ENCODE results near the gene PURA.

Gene PURA

DNA sequence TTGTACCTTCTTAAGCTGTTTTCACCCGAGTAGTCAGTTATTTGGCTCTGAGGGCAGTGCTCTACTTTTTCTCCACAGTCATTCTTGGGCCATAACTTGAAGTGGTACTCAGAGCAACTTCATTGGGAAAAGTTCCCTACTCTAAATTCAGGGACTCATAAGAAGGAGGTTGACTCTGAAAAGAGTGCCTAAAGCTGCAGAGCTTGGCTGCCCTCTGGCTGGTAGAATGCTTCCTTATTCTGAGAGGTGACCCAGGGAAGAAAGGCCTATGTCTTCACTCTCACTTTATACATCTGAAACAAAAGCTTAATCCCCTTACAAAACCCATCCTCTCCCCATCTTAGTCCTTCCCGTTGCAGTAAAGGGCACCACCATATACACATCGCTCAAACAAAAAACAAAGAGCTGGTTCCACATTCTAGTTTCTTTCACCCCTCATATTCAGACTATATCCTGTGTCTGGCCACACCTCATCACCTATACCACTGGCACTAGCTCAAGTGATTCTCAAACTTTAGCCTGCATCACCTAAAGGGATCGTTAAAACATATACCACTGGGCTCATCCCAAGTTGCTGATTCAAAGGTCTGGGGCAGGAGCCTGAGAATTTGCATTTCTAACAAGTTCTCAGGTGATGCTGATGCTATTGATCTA is 19.7 kb downstream of the PURA start:
- Histone ChIP-seq H3K36me3 (replicated peaks) (no peaks in the 10 kb centered on the region), H3K27me3 (ENCODE audit: low read depth) (no peaks in the 10 kb centered on the region), H3K4me1 (no peaks in the 10 kb centered on the region), H3K4me3 (no peak overlapping the region), H3K9me3 (no peaks in the 10 kb centered on the region)
- no peak for DNase-seq (ENCODE audit: low spot score in 2 of 2)
- in situ Hi-C loops (cut with MboI; ENCODE audit: low sequenced_read_pairs): no loop called here

GRCh38 chr5:140134277-140134935 is 20.5 kb downstream of the PURA start:
- Histone ChIP-seq H3K9me3 (no peaks in the 10 kb centered on the region), H3K27me3 (ENCODE audit: low read depth) (no peaks in the 10 kb centered on the region), H3K4me1 (no peaks in the 10 kb centered on the region), H3K36me3 (replicated peaks) (no peaks in the 10 kb centered on the region), H3K4me3 (no peak overlapping the region)
- no peak for DNase-seq (ENCODE audit: low spot score in 2 of 2)
- in situ Hi-C loops (cut with MboI; ENCODE audit: low sequenced_read_pairs): no loop called here

DNA sequence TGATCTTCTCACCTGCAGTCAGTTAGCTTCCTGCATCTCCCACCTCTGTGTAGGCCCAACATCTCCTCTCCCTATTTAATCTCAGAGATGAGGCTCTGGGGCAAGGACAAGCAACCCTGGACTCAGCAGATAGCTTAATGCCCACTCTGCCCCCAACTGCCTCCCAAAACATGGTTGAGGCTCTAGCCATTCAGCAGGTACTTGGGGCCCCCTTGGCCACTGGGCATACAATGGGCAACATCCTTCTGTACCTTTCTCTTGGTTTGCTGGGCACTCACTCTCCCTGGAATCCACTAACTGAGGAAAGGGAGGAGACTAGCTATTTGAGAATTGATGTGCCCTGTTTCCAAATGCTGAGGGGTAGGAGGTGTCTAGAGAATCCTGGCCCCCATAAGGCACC is 21.2 kb downstream of the PURA start:
- no peak overlapping the region for H3K4me3 ChIP-seq
- H3K36me3 ChIP-seq (replicated peaks): no peaks in the 10 kb centered on the region
- no peak for DNase-seq (ENCODE audit: low spot score in 2 of 2)
- H3K4me1 ChIP-seq: no peaks in the 10 kb centered on the region
- H3K9me3 ChIP-seq: no peaks in the 10 kb centered on the region
- H3K27me3 ChIP-seq (ENCODE audit: low read depth): no peaks in the 10 kb centered on the region
- in situ Hi-C loops (cut with MboI; ENCODE audit: low sequenced_read_pairs): no loop called here

GRCh38 chr5:140136624-140137023 is 22.7 kb downstream of the PURA start:
- Histone ChIP-seq H3K4me1 (no peaks in the 10 kb centered on the region), H3K9me3 (no peaks in the 10 kb centered on the region), H3K36me3 (replicated peaks) (no peaks in the 10 kb centered on the region), H3K4me3 (no peak overlapping the region), H3K27me3 (ENCODE audit: low read depth) (no peaks in the 10 kb centered on the region)
- no peak for DNase-seq (ENCODE audit: low spot score in 2 of 2)
- in situ Hi-C loops (cut with MboI; ENCODE audit: low sequenced_read_pairs): no loop called here

- no peaks in the 10 kb centered on the region for H3K36me3 ChIP-seq (replicated peaks)
- in situ Hi-C loops (cut with MboI; ENCODE audit: low sequenced_read_pairs): no loop called here
- H3K4me1 ChIP-seq: no peaks in the 10 kb centered on the region
- no peaks in the 10 kb centered on the region for H3K27me3 ChIP-seq (ENCODE audit: low read depth)
- DNase-seq (ENCODE audit: low spot score in 2 of 2): no peak
- no peak overlapping the region for H3K4me3 ChIP-seq
- no peaks in the 10 kb centered on the region for H3K9me3 ChIP-seq
Measured at GRCh38 chr5:140140435-140140834, 26.5 kb downstream of the PURA start.

GRCh38 chr5:140141241-140141640 is 27.3 kb downstream of the PURA start:
- H3K9me3 ChIP-seq: no peaks in the 10 kb centered on the region
- H3K4me3 ChIP-seq: no peak overlapping the region
- no peaks in the 10 kb centered on the region for H3K4me1 ChIP-seq
- in situ Hi-C loops (cut with MboI; ENCODE audit: low sequenced_read_pairs): no loop called here
- no peaks in the 10 kb centered on the region for H3K36me3 ChIP-seq (replicated peaks)
- DNase-seq (ENCODE audit: low spot score in 2 of 2): no peak
- H3K27me3 ChIP-seq (ENCODE audit: low read depth): no peaks in the 10 kb centered on the region

DNA sequence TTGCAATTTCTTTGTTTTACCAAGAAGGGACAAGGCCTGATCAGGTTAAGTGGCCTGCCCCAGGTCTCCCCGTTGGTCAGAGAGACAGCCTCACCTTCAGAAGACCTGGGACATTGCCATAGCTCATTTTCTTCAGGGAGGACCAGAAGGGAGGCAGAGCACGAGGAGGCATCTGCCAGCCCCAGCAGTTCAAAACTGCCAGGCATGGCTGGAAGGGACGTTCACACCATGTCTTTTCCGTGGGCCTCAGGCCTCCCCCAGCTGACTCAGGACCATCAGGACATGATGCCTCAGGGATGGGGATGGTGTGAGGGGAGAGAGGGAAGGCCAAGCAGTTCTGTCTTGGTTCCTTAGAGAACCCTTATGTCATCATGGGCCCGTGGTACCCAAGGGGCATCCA is 28.3 kb downstream of the PURA start:
- in situ Hi-C loops (cut with MboI; ENCODE audit: low sequenced_read_pairs): no loop called here
- no peaks in the 10 kb centered on the region for H3K36me3 ChIP-seq (replicated peaks)
- DNase-seq (ENCODE audit: low spot score in 2 of 2): no peak
- H3K4me1 ChIP-seq: no peaks in the 10 kb centered on the region
- H3K27me3 ChIP-seq (ENCODE audit: low read depth): no peaks in the 10 kb centered on the region
- no peaks in the 10 kb centered on the region for H3K9me3 ChIP-seq
- H3K4me3 ChIP-seq: no peak overlapping the region

GRCh38 chr5:140142856-140143255 is 28.9 kb downstream of the PURA start:
- in situ Hi-C loops (cut with MboI; ENCODE audit: low sequenced_read_pairs): no loop called here
- H3K27me3 ChIP-seq (ENCODE audit: low read depth): no peaks in the 10 kb centered on the region
- H3K4me3 ChIP-seq: no peak overlapping the region
- no peak for DNase-seq (ENCODE audit: low spot score in 2 of 2)
- no peaks in the 10 kb centered on the region for H3K9me3 ChIP-seq
- no peaks in the 10 kb centered on the region for H3K4me1 ChIP-seq
- no peaks in the 10 kb centered on the region for H3K36me3 ChIP-seq (replicated peaks)

GRCh38 chr5:140143521-140144258 is 29.8 kb downstream of the PURA start:
- in situ Hi-C loops (cut with MboI; ENCODE audit: low sequenced_read_pairs): no loop called here
- H3K36me3 ChIP-seq (replicated peaks): no peaks in the 10 kb centered on the region

DNA sequence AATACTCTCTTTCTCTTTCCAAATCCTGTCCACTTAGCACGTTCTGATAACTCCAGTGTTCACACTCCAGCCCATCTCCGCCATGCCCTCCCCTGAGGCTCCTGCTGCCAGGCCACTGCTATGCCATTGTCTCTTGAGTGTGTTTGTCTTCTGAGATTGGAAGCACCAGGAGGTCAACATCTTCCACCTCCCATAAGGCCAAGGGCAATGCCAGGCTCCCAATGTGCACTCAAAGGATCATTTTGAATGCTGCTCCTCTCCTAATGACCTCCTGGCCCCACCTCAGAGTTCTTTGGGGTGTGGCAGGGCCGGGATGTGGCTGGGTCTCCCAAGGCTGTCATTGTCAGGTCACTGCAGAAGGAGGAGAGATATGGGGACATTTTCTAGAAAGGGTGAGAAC is 31.3 kb downstream of the PURA start:
- no peaks in the 10 kb centered on the region for H3K36me3 ChIP-seq (replicated peaks)
- no peaks in the 10 kb centered on the region for H3K9me3 ChIP-seq
- H3K27me3 ChIP-seq (ENCODE audit: low read depth): no peaks in the 10 kb centered on the region
- no peaks in the 10 kb centered on the region for H3K4me1 ChIP-seq
- in situ Hi-C loops (cut with MboI; ENCODE audit: low sequenced_read_pairs): no loop called here
- DNase-seq (ENCODE audit: low spot score in 2 of 2): no peak
- H3K4me3 ChIP-seq: no peak overlapping the region

More at GRCh38 chr5:140143521-140144258, 29.8 kb downstream of the PURA start:
- DNase-seq (ENCODE audit: low spot score in 2 of 2): no peak
- H3K4me1 ChIP-seq: no peaks in the 10 kb centered on the region
- no peaks in the 10 kb centered on the region for H3K27me3 ChIP-seq (ENCODE audit: low read depth)
- H3K9me3 ChIP-seq: no peaks in the 10 kb centered on the region
- H3K4me3 ChIP-seq: no peak overlapping the region

DNA sequence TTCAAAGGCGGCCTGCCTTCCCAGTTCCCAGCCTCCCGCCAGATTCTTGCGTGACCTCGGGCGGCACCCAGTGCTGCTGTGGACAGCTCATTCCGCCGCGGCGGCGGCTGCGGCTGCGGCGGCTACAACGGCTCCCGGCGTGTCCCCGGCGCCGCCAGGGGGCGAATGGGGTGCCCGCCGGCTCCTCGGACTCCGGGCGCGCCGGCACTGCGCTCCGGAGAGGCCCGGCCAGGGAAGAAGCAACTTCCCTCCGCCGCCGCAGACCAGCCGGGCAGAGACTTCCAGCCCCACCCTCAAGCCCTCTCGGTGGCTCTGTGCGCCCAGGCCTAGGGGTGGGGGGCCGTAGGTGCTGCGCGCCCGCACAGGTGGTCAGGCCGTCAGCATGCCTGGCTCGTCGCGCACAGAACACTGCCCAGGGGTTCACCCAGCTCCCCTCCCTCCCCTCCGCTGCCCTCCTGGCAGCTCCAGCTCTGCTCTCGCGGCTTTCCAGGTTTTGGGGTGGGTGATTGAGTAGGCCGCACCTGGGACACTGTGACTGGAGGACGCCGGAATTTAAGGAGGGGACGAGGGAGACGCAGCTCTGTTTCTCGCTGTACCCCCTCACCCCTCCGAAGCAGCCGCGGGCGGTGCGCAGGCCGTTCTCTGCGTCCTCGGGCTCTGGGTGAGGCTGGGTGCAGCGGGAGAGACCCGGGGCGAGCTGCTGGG is 32.1 kb downstream of the PURA start:
- Histone ChIP-seq H3K36me3 (replicated peaks) (no peaks in the 10 kb centered on the region), H3K27me3 (ENCODE audit: low read depth) (no peaks in the 10 kb centered on the region), H3K9me3 (no peaks in the 10 kb centered on the region), H3K4me1 (no peaks in the 10 kb centered on the region), H3K4me3 (0 out of 2 replicates have a peak overlapping the region, but pooled peaks have one; percentile 10)
- peak; percentile 23 to 72 for DNase-seq (ENCODE audit: low spot score in 2 of 2)
- in situ Hi-C loops (cut with MboI; ENCODE audit: low sequenced_read_pairs): no loop called here

- H3K27me3 ChIP-seq (ENCODE audit: low read depth): no peaks in the 10 kb centered on the region
- no peaks in the 10 kb centered on the region for H3K4me1 ChIP-seq
- H3K4me3 ChIP-seq: no peak overlapping the region
- in situ Hi-C loops (cut with MboI; ENCODE audit: low sequenced_read_pairs): no loop called here
- no peaks in the 10 kb centered on the region for H3K36me3 ChIP-seq (replicated peaks)
- DNase-seq (ENCODE audit: low spot score in 2 of 2): no peak
- H3K9me3 ChIP-seq: no peaks in the 10 kb centered on the region
Measured at GRCh38 chr5:140146523-140146842, 32.6 kb downstream of the PURA start.

DNA sequence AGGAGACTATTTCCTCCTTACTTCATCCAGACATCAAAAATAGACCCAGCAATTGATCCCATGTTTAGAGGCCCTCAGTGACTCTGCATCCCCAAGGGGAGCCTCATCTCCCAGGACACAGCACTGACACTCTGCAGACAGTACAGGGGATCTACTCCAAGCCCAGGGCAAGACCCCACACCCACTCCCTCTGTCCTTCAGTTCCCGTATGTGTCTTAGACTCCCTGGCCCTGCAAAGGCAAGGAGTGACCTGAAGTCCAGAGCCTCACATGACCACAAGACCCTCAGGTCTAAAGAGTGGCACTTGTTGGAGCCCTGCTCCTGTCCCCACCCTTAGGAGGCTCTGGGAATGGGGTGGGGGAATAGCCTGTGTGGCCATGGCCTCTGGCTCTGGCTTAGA is 33.6 kb downstream of the PURA start:
- H3K4me1 ChIP-seq: no peaks in the 10 kb centered on the region
- no peaks in the 10 kb centered on the region for H3K27me3 ChIP-seq (ENCODE audit: low read depth)
- in situ Hi-C loops (cut with MboI; ENCODE audit: low sequenced_read_pairs): no loop called here
- H3K9me3 ChIP-seq: no peaks in the 10 kb centered on the region
- no peak for DNase-seq (ENCODE audit: low spot score in 2 of 2)
- no peak overlapping the region for H3K4me3 ChIP-seq
- no peaks in the 10 kb centered on the region for H3K36me3 ChIP-seq (replicated peaks)

DNA sequence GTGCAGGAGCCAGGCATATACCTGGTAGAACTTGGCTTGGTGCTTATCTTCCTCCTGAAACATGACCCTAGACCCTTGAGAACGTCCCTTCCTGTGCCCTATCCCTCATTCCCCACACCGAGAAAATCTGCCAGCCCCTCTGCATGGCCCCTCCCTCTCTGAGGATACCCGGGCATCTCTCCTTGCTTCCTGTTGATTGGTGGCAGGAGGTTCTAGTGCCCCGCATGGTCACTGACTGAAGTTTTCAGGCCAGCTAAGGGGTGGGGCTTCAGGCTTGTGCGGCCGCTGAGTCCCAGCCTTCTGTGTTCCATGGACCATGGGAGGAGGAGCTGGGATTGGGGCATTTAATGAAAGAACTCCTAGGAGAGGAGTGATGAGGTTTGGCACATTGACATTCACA is 34.6 kb downstream of the PURA start:
- Histone ChIP-seq H3K9me3 (no peaks in the 10 kb centered on the region), H3K4me3 (no peak overlapping the region), H3K36me3 (replicated peaks) (no peaks in the 10 kb centered on the region), H3K27me3 (ENCODE audit: low read depth) (no peaks in the 10 kb centered on the region), H3K4me1 (no peaks in the 10 kb centered on the region)
- in situ Hi-C loops (cut with MboI; ENCODE audit: low sequenced_read_pairs): no loop called here
- peak in 1 of 2 experiments; percentile 46 for DNase-seq (ENCODE audit: low spot score in 2 of 2)
